Calu3 (cell line): ENCODE measurements around the gene NLGN2. TPM values are rescaled to one million over a fixed set of nuclear protein-coding genes. Genes with fewer than 3 reads are reported as not detected.

Experiments used
- BruUV-seq: library from RNA; stranded (reverse); fragments of 400-500 nt; replicated peaks from 2 replicates; lab custom pipeline; 2021; lab: Mats Ljungman, UMichigan
- CTCF ChIA-PET: fragments of 300-600 bp; sonication (Branson Sonifier 250); formaldehyde crosslinking; loops from one replicate; lab custom pipeline; 2022; ENCODE audit warnings: antibody characterized with exemption; lab: Charles Lee
- DNase-seq: peaks from one replicate; pipeline ENCODE4 v3.0.0; 2022
- H3K27ac Mint-ChIP-seq: one replicate; pipeline ENCODE4 v1.8.0; 2022; ENCODE audit warnings: mixed read lengths; ENCODE audit not compliant: unreplicated experiment
- H3K27me3 Mint-ChIP-seq: one replicate; pipeline ENCODE4 v1.8.0; 2022; ENCODE audit warnings: mixed read lengths; ENCODE audit not compliant: unreplicated experiment
- H3K36me3 Mint-ChIP-seq: one replicate; pipeline ENCODE4 v1.8.0; 2022; ENCODE audit warnings: mild to moderate bottlenecking, moderate library complexity, mixed read lengths; ENCODE audit not compliant: insufficient read depth, unreplicated experiment
- H3K4me1 Mint-ChIP-seq: one replicate; pipeline ENCODE4 v1.8.0; 2022; ENCODE audit warnings: mild to moderate bottlenecking, low read depth, mixed read lengths; ENCODE audit not compliant: unreplicated experiment
- H3K4me3 Mint-ChIP-seq: one replicate; pipeline ENCODE4 v1.8.0; 2022; ENCODE audit warnings: mild to moderate bottlenecking, low read depth, moderate library complexity, mixed read lengths; ENCODE audit not compliant: unreplicated experiment
- H3K9me3 Mint-ChIP-seq: one replicate; pipeline ENCODE4 v1.8.0; 2022; ENCODE audit warnings: low read depth, mixed read lengths; ENCODE audit not compliant: unreplicated experiment
- CTCF ChIP-seq: fragments of 200-600 bp; IDR thresholded peaks from one replicate; pipeline ENCODE4 v1.8.0; 2022; ENCODE audit warnings: antibody characterized with exemption; ENCODE audit not compliant: unreplicated experiment
- intact Hi-C: fragments of 100-400 bp; cut with micrococcal nuclease; formaldehyde crosslinking; loops from one replicate; pipeline ENCODE4 v1.10.0; 2022; ENCODE audit not compliant: unreplicated experiment
- total RNA-seq: library from RNA; stranded (reverse); gene quantifications from 2 replicates; pipeline ENCODE4 v1.2.3, GENCODE V29; 2022

The NLGN2 gene
- total RNA-seq, 1 experiment from 2014 or later, result 13.9 TPM

- H3K27me3 Mint-ChIP-seq, result no peaks in the 10 kb centered on the region
- H3K4me1 Mint-ChIP-seq, result no peaks in the 10 kb centered on the region
- no peak for DNase-seq
- CTCF ChIA-PET, result no interaction called here
- no TSS peak for BruUV-seq
- H3K27ac Mint-ChIP-seq, result no peak overlapping the region
- intact Hi-C loops, result no loop called here
- H3K9me3 Mint-ChIP-seq, result no peaks in the 10 kb centered on the region
- no peak for TF ChIP-seq CTCF
- H3K36me3 Mint-ChIP-seq, result peaks cover 26% of the 10 kb centered on the region
- no peak overlapping the region for H3K4me3 Mint-ChIP-seq
Measured at GRCh38 chr17:7459961-7460545, 52.4 kb downstream of the NLGN2 start.

GRCh38 chr17:7460850-7461660 is 53.4 kb downstream of the NLGN2 start:
- no peak for DNase-seq
- intact Hi-C loops, result no loop called here
- H3K4me3 Mint-ChIP-seq, result no peak overlapping the region
- peaks cover 22% of the 10 kb centered on the region for H3K36me3 Mint-ChIP-seq
- no peak for TF ChIP-seq CTCF
- H3K27ac Mint-ChIP-seq, result no peak overlapping the region
- H3K4me1 Mint-ChIP-seq, result no peaks in the 10 kb centered on the region
- CTCF ChIA-PET, result no interaction called here
- no TSS peak for BruUV-seq
- no peaks in the 10 kb centered on the region for H3K9me3 Mint-ChIP-seq
- H3K27me3 Mint-ChIP-seq, result no peaks in the 10 kb centered on the region

- no TSS peak for BruUV-seq
- no peak for TF ChIP-seq CTCF
- H3K27me3 Mint-ChIP-seq, result no peaks in the 10 kb centered on the region
- CTCF ChIA-PET, result interaction anchor here (0.6 kb wide), 1 partner anchor 22 kb away, joined by 5 read pairs; no protein-coding TSS in a partner anchor
- no peak overlapping the region for H3K4me3 Mint-ChIP-seq
- intact Hi-C loops, result no loop called here
- no peak overlapping the region for H3K27ac Mint-ChIP-seq
- peaks cover 22% of the 10 kb centered on the region for H3K36me3 Mint-ChIP-seq
- no peak for DNase-seq
- H3K4me1 Mint-ChIP-seq, result no peaks in the 10 kb centered on the region
- H3K9me3 Mint-ChIP-seq, result no peaks in the 10 kb centered on the region
Measured at GRCh38 chr17:7462474-7463371, 55.1 kb downstream of the NLGN2 start.

GRCh38 chr17:7463372-7463846 is 55.8 kb downstream of the NLGN2 start:
- Mint-ChIP-seq H3K9me3 (no peaks in the 10 kb centered on the region), H3K4me1 (no peaks in the 10 kb centered on the region), H3K4me3 (no peak overlapping the region), H3K27me3 (no peaks in the 10 kb centered on the region), H3K36me3 (peaks cover 22% of the 10 kb centered on the region), H3K27ac (no peak overlapping the region)
- CTCF ChIA-PET, result interaction anchor here (0.6 kb wide), 1 partner anchor 22 kb away, joined by 5 read pairs; no protein-coding TSS in a partner anchor
- intact Hi-C loops, result no loop called here
- DNase-seq, result no peak
- no TSS peak for BruUV-seq
- TF ChIP-seq CTCF, result no peak
